Measurements from ENCODE around the gene LRP6.

DNA sequence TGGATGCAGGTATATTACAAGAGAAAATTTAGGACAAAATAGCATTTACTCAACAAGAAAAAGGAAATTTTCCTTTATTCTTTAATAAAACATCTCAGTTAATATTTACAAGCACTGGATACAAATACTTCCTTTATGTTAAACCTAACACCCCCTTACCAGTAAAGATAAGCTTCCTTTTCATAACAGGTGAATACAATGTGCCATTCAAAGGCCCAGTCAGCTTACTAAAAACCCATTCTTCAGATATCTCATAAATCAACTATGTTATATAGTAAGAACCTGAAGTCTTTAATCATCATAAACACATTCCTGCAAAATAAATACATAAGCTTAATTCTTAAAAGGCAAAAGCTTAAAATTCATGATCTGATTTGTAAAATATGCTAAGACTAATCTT, 52.6 kb downstream of the LRP6 start:
- TF ChIP-seq POLR2A (IDR thresholded peaks at IDR 0.05) (no peak), POLR2AphosphoS5 (IDR thresholded peaks at IDR 0.05) (no peak)
- TF ChIP-seq, protein P1, sequence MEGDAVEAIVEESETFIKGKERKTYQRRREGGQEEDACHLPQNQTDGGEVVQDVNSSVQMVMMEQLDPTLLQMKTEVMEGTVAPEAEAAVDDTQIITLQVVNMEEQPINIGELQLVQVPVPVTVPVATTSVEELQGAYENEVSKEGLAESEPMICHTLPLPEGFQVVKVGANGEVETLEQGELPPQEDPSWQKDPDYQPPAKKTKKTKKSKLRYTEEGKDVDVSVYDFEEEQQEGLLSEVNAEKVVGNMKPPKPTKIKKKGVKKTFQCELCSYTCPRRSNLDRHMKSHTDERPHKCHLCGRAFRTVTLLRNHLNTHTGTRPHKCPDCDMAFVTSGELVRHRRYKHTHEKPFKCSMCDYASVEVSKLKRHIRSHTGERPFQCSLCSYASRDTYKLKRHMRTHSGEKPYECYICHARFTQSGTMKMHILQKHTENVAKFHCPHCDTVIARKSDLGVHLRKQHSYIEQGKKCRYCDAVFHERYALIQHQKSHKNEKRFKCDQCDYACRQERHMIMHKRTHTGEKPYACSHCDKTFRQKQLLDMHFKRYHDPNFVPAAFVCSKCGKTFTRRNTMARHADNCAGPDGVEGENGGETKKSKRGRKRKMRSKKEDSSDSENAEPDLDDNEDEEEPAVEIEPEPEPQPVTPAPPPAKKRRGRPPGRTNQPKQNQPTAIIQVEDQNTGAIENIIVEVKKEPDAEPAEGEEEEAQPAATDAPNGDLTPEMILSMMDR (IDR thresholded peaks at IDR 0.05): no peak

Measured in prostate gland (tissue), 2 donors.